A549 (cell line): ENCODE results near the gene CACNA1E. TPM values are rescaled to one million over a fixed set of nuclear protein-coding genes. Genes with fewer than 3 reads are reported as not detected.

Experiments
- ATAC-seq, 2 experiments: fragments of 200-7000 bp in 1 of 2; fragments of >200 bp in 1 of 2; cut with Nextera tagmentation in 1 of 2; cut with Tn5 transposase in 1 of 2; 3 replicates each; pipeline versions ENCODE4 v1.8.0 to v1.9.1; 2018 to 2020; ENCODE audit warnings: mild to moderate bottlenecking in 1 of 2, moderate library complexity in 1 of 2
- CTCF ChIA-PET: fragments of 300-600 bp; sonication (Branson Sonifier 250); formaldehyde crosslinking; extraction: SDS; loops from one replicate; lab custom pipeline; 2021; ENCODE audit warnings: antibody characterized with exemption, inconsistent platforms; lab: Yijun Ruan, JAX
- POLR2A ChIA-PET: fragments of 350-600 bp; formaldehyde crosslinking; extraction: SDS; loops from one replicate; lab custom pipeline; 2021; ENCODE audit warnings: antibody characterized with exemption, inconsistent platforms; lab: Yijun Ruan, JAX
- DNase-seq, 2 experiments: peaks; one replicate each; pipeline versions ENCODE4 v3.0.0 to v3.0.0-alpha.2; 2011 to 2016; ENCODE audit warnings: low read depth in 1 of 2, low spot score in 1 of 2
- FAIRE-seq: peaks from 2 replicates; lab custom pipeline; 2011; peaks lifted over from hg19 to GRCh38; lab: Jason Lieb, UNC
- H3K27ac ChIP-seq, 2 experiments: fragments of >200 bp; sonication (Bioruptor Twin); formaldehyde crosslinking; 3 replicates each; pipeline ENCODE4 v1.5.1; 2016 to 2017
- H3K4me1 ChIP-seq: fragments of >200 bp; sonication (Bioruptor Twin); formaldehyde crosslinking; 3 replicates; pipeline ENCODE4 v1.6.1; 2016
- H3K4me2 ChIP-seq: fragments of >200 bp; sonication (Bioruptor Twin); formaldehyde crosslinking; 3 replicates; pipeline ENCODE4 v1.6.1; 2016
- H3K4me3 ChIP-seq: fragments of >200 bp; sonication (Bioruptor Twin); formaldehyde crosslinking; 3 replicates; pipeline ENCODE4 v1.5.1; 2016
- H3K9me3 ChIP-seq: fragments of >200 bp; sonication (Bioruptor Twin); formaldehyde crosslinking; 3 replicates; pipeline ENCODE4 v1.6.1; 2016
- CBX8 ChIP-seq: fragments of 200-600 bp; sonication (generic); IDR thresholded peaks from 2 replicates; pipeline ENCODE4 v1.6.1; 2016
- CHD2 ChIP-seq: fragments of 150-350 bp; IDR thresholded peaks from 2 replicates; pipeline ENCODE4 v1.6.1; 2014; ENCODE audit warnings: low read length; ENCODE audit not compliant: partially characterized antibody
- CHD4 ChIP-seq: fragments of 200-600 bp; sonication (generic); IDR thresholded peaks from 2 replicates; pipeline ENCODE4 v1.6.1; 2016; ENCODE audit warnings: antibody characterized with exemption, mild to moderate bottlenecking, borderline replicate concordance
- EHMT2 ChIP-seq: fragments of 200-600 bp; sonication (generic); IDR thresholded peaks from 2 replicates; pipeline ENCODE4 v1.6.1; 2016; ENCODE audit warnings: antibody characterized with exemption, low read depth, mild to moderate bottlenecking, moderate library complexity
- EP300 ChIP-seq, 2 experiments: fragments of >200 bp; sonication (Bioruptor Twin); formaldehyde crosslinking; IDR thresholded peaks; 2 replicates in 1 of 2; 3 replicates in 1 of 2; pipeline ENCODE4 v1.6.1; 2016 to 2017
- HEYL ChIP-seq: fragments of 250-450 bp; sonication (Bioruptor Pico); IDR thresholded peaks from 2 replicates; pipeline ENCODE4 v1.8.0; 2021; ENCODE audit warnings: mild to moderate bottlenecking, moderate library complexity
- HOXB13 ChIP-seq: fragments of 250-450 bp; sonication (Bioruptor Pico); IDR thresholded peaks from 2 replicates; pipeline ENCODE4 v1.5.0; 2020; ENCODE audit warnings: low read depth, mild to moderate bottlenecking, moderate library complexity
- JUN ChIP-seq, 2 experiments: fragments of >200 bp; sonication (Bioruptor Twin); formaldehyde crosslinking; IDR thresholded peaks; 2 replicates in 1 of 2; 3 replicates in 1 of 2; pipeline ENCODE4 v1.6.1; 2016 to 2017
- JUNB ChIP-seq: fragments of >200 bp; sonication (Bioruptor Twin); formaldehyde crosslinking; IDR thresholded peaks from 2 replicates; pipeline ENCODE4 v1.6.1; 2016
- MAFK ChIP-seq: fragments of 450-650 bp; IDR thresholded peaks from 2 replicates; pipeline ENCODE4 v1.6.1; 2014; ENCODE audit not compliant: partially characterized antibody
- MAZ ChIP-seq: fragments of 150-350 bp; IDR thresholded peaks from 2 replicates; pipeline ENCODE4 v1.6.1; 2014; ENCODE audit warnings: antibody characterized with exemption, low read depth, low read length, borderline replicate concordance
- NPAS2 ChIP-seq: fragments of 250-450 bp; sonication (Bioruptor Pico); IDR thresholded peaks from 2 replicates; pipeline ENCODE4 v1.8.0; 2022; ENCODE audit warnings: mild to moderate bottlenecking, moderate library complexity, borderline replicate concordance
- NR3C1 ChIP-seq: fragments of >200 bp; sonication (Bioruptor Twin); formaldehyde crosslinking; IDR thresholded peaks from 3 replicates; pipeline ENCODE4 v1.6.1; 2017
- PBX3 ChIP-seq: IDR thresholded peaks from 2 replicates; pipeline ENCODE4 v1.6.1; 2012
- POLR2AphosphoS2 ChIP-seq: conservative IDR thresholded peaks from 2 replicates; pipeline ENCODE4 v1.6.1; 2012; ENCODE audit warnings: low read length, improper control_type of control experiment, inconsistent platforms
- RARB ChIP-seq: fragments of 250-450 bp; sonication (Bioruptor Pico); IDR thresholded peaks from 2 replicates; pipeline ENCODE4 v1.8.0; 2021; ENCODE audit warnings: mild to moderate bottlenecking, moderate library complexity
- RCOR1 ChIP-seq: fragments of 150-350 bp; IDR thresholded peaks from 2 replicates; pipeline ENCODE4 v1.6.1; 2014; ENCODE audit warnings: antibody characterized with exemption, low read length, low read depth
- REST ChIP-seq: fragments of 200-600 bp; sonication (generic); IDR thresholded peaks from 2 replicates; pipeline ENCODE4 v1.6.1; 2016; ENCODE audit warnings: antibody characterized with exemption, mild to moderate bottlenecking, moderate library complexity
- RFX5 ChIP-seq: fragments of 450-650 bp; IDR thresholded peaks from 2 replicates; pipeline ENCODE4 v1.7.1; 2014; ENCODE audit warnings: antibody characterized with exemption, mild to moderate bottlenecking, moderate library complexity
- TFCP2L1 ChIP-seq: fragments of 250-450 bp; sonication (Bioruptor Pico); IDR thresholded peaks from 2 replicates; pipeline ENCODE4 v1.5.0; 2021; ENCODE audit warnings: mild to moderate bottlenecking
- TP53 ChIP-seq: fragments of 250-450 bp; sonication (Bioruptor Pico); IDR thresholded peaks from 2 replicates; pipeline ENCODE4 v1.5.0; 2021; ENCODE audit warnings: mild to moderate bottlenecking, moderate library complexity
- USF2 ChIP-seq: fragments of 450-650 bp; IDR thresholded peaks from 2 replicates; pipeline ENCODE4 v1.6.1; 2014; ENCODE audit warnings: antibody characterized with exemption
- ZSCAN20 ChIP-seq: fragments of 250-450 bp; sonication (Bioruptor Pico); IDR thresholded peaks from 2 replicates; pipeline ENCODE4 v1.8.0; 2022; ENCODE audit warnings: mild to moderate bottlenecking, moderate library complexity
- WGBS: methylation state at CpG from one replicate; pipeline ENCODE4 v1.1.6; 2017; ENCODE audit errors: missing lambda C conversion rate; 5-methylcytosine and 5-hydroxymethylcytosine counted together
- polyA plus RNA-seq, 4 experiments: library from polyadenylated mRNA; depleted of rRNA in 3 of 4; stranded (reverse); fragments of >200 nt; fragmentation: RNase III in 1 of 4; extraction: RNeasy Plus Mini Kit Qiagen cat#74134 plus additional on column Dnase treatment in 1 of 4; gene quantifications; 2 replicates in 3 of 4; 3 replicates in 1 of 4; pipeline ENCODE4 v1.2.3, GENCODE V29; 2011 to 2017
- TF ChIP-seq, protein P1 (sequence below): fragments of >200 bp; sonication (Bioruptor Twin); formaldehyde crosslinking; IDR thresholded peaks from 3 replicates; pipeline ENCODE4 v1.5.1; 2016
- TF ChIP-seq, protein P2 (sequence below): fragments of 250-450 bp; sonication (Bioruptor Pico); IDR thresholded peaks from 2 replicates; pipeline ENCODE4 v1.5.0; 2020; ENCODE audit warnings: low read depth, mild to moderate bottlenecking, moderate library complexity
- TF ChIP-seq, protein P3 (sequence below): fragments of >200 bp; sonication (Bioruptor Twin); formaldehyde crosslinking; IDR thresholded peaks from 3 replicates; pipeline ENCODE4 v1.6.1; 2016

CACNA1E gene
- polyA plus RNA-seq, 2 of the 4 experiments (the other 2 are of a cell fraction) = 0.01 TPM; not detected in 1

DNA sequence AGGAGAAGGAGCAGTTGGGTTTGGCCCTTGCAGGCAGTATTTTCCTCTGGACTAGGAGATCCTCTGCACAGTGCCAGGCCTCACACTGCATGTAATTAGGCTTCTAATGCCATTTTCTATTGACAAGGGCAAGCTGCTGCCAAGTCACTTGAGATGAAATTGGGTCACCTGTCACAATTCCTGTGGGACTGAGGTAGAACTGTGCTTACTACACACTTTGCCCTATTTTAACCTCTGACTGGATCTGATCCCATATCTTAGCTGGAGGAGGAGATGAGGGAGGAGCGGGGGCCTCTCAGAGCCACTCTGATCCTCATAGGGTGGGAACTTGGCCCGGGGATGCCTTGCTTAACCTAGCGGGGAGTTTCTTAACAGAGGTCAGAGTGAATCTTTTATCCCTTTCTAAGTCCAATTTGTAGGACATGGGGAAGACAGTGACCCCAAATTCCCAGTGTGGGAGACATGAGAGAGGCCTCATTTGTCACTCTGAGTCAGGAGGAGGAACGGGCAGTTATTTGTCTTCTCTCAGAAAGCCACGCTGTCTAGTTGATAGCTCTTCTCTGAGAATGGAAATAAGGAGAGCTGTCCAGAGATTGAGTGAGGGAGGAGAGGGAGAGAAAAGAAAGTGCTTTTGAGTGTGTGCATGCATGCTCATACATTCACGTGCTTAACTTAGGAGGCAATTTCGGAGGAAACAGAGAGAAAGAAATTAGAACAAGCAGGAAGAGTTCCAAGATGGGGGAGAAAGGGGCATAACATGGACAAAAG, 121.3 kb downstream of the CACNA1E start:
- TF ChIP-seq NR3C1 (no peak), POLR2AphosphoS2 (no peak), REST (no peak), RFX5 (no peak), EHMT2 (no peak), MAFK (no peak), CBX8 (no peak), USF2 (no peak), RCOR1 (no peak), HOXB13 (no peak), NPAS2 (CRISPR knock-in tag) (no peak), ZSCAN20 (CRISPR knock-in tag) (no peak), PBX3 (no peak), RARB (no peak), MAZ (no peak)
- TF ChIP-seq, protein P1, sequence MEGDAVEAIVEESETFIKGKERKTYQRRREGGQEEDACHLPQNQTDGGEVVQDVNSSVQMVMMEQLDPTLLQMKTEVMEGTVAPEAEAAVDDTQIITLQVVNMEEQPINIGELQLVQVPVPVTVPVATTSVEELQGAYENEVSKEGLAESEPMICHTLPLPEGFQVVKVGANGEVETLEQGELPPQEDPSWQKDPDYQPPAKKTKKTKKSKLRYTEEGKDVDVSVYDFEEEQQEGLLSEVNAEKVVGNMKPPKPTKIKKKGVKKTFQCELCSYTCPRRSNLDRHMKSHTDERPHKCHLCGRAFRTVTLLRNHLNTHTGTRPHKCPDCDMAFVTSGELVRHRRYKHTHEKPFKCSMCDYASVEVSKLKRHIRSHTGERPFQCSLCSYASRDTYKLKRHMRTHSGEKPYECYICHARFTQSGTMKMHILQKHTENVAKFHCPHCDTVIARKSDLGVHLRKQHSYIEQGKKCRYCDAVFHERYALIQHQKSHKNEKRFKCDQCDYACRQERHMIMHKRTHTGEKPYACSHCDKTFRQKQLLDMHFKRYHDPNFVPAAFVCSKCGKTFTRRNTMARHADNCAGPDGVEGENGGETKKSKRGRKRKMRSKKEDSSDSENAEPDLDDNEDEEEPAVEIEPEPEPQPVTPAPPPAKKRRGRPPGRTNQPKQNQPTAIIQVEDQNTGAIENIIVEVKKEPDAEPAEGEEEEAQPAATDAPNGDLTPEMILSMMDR = no peak
- TF ChIP-seq, protein P2, sequence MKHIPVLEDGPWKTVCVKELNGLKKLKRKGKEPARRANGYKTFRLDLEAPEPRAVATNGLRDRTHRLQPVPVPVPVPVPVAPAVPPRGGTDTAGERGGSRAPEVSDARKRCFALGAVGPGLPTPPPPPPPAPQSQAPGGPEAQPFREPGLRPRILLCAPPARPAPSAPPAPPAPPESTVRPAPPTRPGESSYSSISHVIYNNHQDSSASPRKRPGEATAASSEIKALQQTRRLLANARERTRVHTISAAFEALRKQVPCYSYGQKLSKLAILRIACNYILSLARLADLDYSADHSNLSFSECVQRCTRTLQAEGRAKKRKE = no peak
- ChIA-PET POLR2A (no interaction called here), CTCF (interaction anchor here (1.7 kb wide), 1 partner anchor 8 kb away, joined by 3 read pairs; no protein-coding TSS in a partner anchor)
- FAIRE-seq (no peak), DNase-seq (no peak), ATAC-seq (no peak)
- Histone ChIP-seq H3K4me1 (no peaks in the 10 kb centered on the region), H3K27ac (no peak overlapping the region), H3K4me3 (no peak overlapping the region), H3K4me2 (no peak overlapping the region), H3K9me3 (no peaks in the 10 kb centered on the region)
- WGBS = 3% methylated on average over 7 of the region's 7 CpGs

GRCh38 chr1:181607524-181607923, 124.2 kb downstream of the CACNA1E start:
- Histone ChIP-seq H3K4me1 (no peaks in the 10 kb centered on the region), H3K4me2 (no peak overlapping the region), H3K4me3 (no peak overlapping the region), H3K9me3 (no peaks in the 10 kb centered on the region), H3K27ac (no peak overlapping the region)
- CTCF ChIA-PET = no interaction called here
- POLR2A ChIA-PET = no interaction called here
- FAIRE-seq = no peak
- DNase-seq = no peak
- TF ChIP-seq, protein P2 = no peak
- TF ChIP-seq JUN (IDR thresholded peaks at IDR 0.05) (no peak), HEYL (CRISPR knock-in tag) (no peak), CHD2 (no peak), TFCP2L1 (CRISPR knock-in tag) (no peak), TP53 (no peak), EP300 (IDR thresholded peaks at IDR 0.05) (no peak), POLR2AphosphoS2 (no peak), CHD4 (no peak), JUNB (no peak)
- TF ChIP-seq, protein P3, sequence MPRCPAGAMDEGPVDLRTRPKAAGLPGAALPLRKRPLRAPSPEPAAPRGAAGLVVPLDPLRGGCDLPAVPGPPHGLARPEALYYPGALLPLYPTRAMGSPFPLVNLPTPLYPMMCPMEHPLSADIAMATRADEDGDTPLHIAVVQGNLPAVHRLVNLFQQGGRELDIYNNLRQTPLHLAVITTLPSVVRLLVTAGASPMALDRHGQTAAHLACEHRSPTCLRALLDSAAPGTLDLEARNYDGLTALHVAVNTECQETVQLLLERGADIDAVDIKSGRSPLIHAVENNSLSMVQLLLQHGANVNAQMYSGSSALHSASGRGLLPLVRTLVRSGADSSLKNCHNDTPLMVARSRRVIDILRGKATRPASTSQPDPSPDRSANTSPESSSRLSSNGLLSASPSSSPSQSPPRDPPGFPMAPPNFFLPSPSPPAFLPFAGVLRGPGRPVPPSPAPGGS = no peak
- WGBS = 7% methylated on average over 3 of the region's 3 CpGs
- no peak for ATAC-seq
